Measurements from ENCODE around the gene PTPRD.

- TF ChIP-seq MXI1 (IDR thresholded peaks at IDR 0.05; ENCODE audit: borderline replicate concordance, low read depth, low read length) (no peak), CTCF (conservative IDR thresholded peaks at IDR 0.05; ENCODE audit: low read depth, low read length) (no peak), RAD21 (IDR thresholded peaks at IDR 0.05; ENCODE audit: low read length) (no peak), POLR2A (IDR thresholded peaks at IDR 0.05; ENCODE audit: low read depth, low read length) (no peak), SMC3 (IDR thresholded peaks at IDR 0.05; ENCODE audit: low read depth, low read length) (no peak), RFX5 (IDR thresholded peaks at IDR 0.05; ENCODE audit: low read depth, low read length) (no peak), ELK1 (IDR thresholded peaks at IDR 0.05; ENCODE audit: borderline replicate concordance, low read depth, low read length) (no peak)
Observed at GRCh38 chr9:8858596-8859161, 1754.1 kb downstream of the PTPRD start.
